GM19438 (cell line): ENCODE data around the gene UBE2D2.
"Not testable (repeated sequence)": the region's sequence is repeated elsewhere in the genome, so short reads cannot be mapped to it uniquely, and the experiment has no call there.

Experiments used
- ATAC-seq: cut with Tn5 transposase; IDR thresholded peaks from one replicate; pipeline ENCODE4 v1.9.1; 2021; ENCODE audit warnings: low read depth; ENCODE audit not compliant: unreplicated experiment

UBE2D2 gene

DNA sequence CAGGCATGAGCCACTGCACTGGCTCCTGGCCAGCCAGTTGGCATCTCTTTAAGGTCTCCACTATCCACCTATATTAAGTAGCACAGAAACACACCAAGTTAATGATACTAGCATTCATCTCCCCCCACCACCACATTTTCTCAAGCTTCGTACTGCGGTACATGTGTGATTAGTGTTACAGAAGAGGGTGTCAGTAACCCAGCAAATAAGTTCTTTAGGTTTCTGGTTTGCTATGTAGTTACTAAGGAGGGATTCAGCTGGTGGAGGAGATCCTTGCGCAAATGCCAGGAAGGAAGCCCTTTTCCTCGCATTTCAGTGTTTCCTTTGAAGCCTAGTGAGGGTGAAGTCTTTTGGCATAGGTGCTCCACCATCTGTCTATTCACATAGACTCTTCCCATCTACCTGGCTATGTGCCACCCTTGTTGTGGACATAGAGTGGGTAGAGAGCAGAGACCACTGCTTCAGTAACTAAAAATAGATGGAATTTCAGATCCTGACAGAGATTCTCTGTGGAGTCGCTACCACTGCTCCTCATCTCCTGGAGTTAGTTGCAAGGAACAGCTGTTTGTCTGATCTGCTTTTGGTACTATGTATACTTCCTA is 16.7 kb downstream of the UBE2D2 start:
- no peak for ATAC-seq

DNA sequence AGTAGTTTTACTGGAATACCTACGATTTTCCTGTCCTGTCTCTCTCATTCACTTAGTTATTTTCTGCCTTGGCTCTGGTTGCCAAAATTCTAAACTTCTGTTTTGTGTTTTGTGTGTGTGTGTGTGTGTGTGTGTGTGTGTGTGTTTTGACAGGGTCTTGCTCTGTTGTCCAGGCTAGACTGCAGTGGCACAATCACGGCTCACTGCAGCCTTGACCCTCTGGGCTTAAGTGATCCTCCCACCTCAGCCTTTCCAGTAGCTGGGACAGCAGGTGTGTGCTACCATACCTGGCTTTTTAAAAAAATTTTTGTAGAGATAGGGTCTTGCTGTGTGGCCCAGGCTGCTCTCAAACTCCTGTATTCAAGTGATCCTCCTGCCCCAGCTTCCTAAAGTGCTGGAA is 17.2 kb downstream of the UBE2D2 start:
- ATAC-seq: no peak

DNA sequence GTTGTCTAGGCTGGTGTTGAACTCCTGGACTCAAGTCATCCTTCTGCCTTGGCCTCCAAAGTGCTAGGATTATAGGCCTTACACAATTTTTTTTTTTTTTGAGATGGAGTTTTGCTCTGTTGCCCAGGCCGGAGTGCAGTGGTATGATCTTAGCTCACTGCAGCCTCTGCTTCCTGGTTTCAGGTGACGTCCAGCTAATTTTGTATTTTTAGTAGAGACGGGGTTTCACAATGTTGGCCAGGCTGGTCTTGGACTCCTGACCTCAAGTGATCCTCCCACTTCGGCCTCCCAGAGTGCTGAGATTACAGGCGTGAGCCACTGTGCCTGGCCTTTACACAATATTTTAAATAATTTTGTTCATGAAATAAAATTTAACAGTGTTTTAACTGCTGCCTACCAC is 21.0 kb downstream of the UBE2D2 start:
- ATAC-seq: not testable (repeated sequence)

DNA sequence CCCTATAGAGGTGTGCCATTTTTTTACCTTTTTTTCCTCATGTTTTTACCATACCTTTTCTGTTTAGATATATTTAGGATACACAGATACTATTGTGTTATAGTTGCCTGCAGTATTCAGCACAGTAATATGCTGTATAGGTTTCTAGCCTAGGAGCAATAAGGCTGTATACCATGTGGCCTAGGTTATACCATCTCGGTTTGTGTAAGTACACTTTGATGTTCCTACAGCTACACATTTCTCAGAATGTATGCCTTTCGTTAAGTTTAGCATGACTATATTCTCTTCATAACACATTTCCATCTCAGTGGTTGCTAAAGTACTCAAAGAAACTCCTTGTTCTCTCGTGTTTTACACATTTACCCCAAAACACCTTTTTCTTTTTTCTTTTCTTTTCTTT is 23.0 kb downstream of the UBE2D2 start:
- no peak for ATAC-seq

DNA sequence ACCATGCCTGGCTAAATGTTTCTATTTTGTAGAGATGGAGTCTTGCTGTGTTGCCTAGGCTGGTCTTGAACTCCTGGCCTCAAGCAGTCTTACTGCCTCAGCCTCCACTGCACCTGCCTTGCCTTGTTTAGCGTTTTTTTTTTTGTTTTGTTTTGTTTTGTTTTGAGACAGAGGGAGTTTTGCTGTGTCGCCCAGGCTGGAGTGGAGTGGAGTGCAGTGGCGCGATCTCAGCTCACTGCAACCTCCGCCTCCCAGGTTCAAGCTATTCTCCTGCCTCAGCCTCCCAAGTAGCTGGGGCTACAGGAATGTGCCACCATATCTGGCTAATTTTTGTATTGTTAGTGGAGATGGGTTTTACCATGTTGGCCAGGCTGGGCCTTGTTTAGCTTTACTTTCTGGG is 27.0 kb downstream of the UBE2D2 start:
- not testable (repeated sequence) for ATAC-seq

DNA sequence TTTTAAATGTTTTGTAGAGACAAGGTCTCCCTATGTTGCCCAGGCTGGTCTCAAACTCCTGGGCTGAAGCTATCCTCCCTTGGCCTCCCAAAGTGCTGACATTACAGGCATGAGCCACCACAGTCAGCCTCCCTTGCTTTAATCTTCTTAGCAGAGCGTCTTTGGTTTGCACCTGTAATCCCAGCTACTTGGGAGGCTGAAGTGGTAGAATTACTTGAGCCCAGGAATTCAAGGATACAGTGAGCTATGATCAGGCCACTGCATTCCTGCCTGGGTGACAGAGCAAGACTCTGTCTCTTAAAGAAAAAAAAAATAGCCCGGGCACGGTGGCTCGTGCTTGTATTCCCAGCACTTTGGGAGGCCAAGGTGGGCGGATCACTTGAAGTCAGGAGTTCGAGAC is 27.8 kb downstream of the UBE2D2 start:
- no peak for ATAC-seq

DNA sequence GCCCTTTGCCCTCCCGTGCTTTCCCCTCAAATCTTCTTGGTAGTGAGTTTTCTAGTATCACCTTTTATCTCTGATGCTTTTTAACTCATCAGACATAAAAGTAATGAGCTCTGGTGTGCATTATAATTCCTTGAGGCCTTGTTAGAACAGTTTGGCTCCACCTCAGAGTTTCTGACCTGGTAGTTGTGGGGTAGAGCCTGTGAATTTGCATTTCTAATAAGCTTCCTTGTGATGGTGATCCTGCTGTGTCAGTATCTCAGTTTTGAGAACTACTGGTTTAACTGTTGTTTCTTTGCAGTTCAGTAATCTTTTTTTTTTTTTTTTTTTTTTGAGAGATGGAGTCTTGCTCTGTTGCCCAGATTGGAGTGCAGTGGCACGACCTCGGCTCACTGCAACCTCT is 31.1 kb downstream of the UBE2D2 start:
- ATAC-seq: no peak

DNA sequence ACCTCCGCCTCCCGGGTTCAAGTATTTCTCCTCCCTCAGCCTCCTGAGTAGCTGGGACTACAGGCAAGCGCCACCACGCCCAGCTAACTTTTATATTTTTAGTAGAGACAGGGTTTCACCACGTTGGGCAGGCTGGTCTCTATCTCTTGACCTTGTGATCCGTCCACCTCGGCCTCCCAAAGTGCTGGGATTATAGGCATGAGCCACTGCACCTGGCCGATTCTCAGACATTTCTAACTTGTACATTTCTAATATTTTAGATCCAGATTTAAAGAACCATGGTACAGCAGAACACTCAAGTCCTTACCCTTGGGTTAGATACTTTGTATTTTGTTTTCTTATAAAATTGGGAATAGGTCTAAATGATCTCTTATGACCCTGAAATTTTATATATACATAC is 31.9 kb downstream of the UBE2D2 start:
- ATAC-seq: not testable (repeated sequence)

DNA sequence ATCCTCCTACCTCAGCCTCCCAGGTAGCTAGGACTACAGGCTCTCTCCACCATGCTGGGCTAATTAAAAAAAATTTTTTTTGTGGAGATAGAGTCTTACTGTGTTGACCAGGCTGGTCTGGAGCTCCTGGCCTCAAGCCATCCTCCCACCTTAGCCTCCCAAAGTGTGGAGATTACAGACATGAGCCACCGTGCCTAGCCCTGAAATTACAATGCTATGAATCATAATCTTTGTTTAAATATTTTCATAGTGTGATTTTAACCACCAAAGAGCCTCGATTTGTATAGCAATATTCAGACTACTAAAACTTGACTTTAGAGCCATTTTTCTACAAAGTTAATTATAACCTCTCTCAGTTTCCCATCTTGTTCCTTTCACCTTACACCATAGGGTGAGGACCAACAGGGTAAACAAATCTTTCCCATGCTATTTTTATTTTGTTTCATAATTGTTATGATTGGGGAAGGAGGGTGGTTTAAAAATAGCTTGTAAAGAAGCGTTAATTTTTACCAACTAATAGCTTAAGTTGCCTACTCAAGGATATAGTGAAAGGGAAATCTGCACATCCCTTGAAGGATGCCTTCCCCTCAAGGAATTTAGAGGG is 32.7 kb downstream of the UBE2D2 start:
- no peak for ATAC-seq

DNA sequence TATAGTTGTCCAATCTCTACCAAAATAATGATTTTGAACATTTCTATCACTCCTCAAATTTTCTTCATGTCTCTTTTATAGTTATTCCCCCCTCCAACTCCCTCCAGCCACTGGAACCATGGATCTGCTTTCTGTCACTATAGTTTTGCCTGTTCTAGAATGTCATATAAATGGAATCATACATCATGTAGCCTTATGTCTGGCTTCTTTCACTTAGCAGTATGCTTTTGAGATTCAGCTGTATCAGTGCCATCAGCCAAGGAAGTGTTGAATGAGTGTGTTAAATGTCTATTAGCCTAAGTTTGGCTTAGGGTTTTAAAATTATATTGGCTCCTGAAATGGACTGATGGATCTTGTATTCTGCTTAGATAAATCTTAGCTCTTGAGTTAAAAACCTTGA is 36.0 kb downstream of the UBE2D2 start:
- ATAC-seq: no peak

DNA sequence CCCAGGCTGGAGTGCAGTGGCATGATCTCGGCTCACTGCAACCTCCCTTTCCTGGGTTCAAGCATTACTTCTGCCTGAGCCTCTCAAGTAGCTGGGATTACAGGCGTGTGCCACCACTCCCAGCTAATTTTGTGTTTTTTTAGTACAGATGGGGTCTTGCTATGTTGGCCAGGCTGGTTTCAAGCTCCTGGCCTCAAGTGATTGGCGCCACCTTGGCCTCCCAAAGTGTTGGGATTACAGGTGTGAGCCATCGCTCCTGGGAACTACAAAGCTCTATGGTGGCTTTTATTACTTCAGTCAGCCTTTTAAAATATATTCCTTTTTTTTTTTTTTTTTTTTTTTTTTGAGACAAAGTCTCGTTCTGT is 37.4 kb downstream of the UBE2D2 start:
- not testable (repeated sequence) for ATAC-seq

DNA sequence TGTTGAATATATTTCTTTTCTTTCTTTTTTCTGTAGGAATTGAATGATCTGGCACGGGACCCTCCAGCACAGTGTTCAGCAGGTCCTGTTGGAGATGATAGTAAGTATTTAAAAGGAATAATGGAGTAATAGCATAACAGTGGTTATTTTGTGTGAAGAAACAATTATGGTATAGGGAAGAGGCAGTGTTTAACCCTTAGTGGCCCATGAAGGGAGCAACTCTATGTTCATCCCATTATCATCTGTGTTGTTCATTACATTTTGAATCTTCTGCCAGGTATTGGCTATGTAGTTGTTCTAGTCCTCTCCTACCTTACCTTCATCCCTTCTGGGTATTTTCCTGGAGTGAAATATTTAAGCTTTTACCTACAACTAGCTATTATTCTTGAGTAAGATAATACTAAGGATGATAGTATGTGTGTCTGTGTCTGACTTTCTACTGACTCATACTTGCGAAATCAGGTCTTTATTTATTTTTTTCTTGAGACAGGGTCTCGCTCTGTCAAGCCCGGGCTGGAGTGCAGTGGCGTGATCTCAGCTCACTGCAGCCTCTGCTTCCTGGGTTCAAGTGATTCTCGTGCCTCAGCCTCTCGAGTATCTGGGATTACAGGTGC is 39.3 kb downstream of the UBE2D2 start:
- no peak for ATAC-seq

DNA sequence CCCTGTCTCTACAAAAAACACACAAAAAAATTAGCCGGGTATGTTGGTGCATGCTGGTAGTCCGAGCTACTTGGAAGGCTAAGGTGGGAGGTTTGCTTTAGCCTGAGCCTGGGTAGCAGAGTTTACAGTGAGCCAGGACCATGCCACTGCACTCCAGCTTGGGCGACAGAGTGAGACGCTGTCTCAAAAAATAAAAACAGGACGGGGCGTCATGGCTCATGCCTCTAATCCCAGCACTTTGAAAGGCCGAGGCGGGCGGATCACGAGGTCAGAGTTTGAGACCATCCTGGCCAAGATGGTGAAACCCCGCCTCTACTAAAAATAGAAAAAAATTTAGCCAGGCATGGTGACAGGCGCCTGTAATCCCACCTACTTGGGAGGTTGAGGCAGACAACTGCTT is 40.3 kb downstream of the UBE2D2 start:
- ATAC-seq: no peak

DNA sequence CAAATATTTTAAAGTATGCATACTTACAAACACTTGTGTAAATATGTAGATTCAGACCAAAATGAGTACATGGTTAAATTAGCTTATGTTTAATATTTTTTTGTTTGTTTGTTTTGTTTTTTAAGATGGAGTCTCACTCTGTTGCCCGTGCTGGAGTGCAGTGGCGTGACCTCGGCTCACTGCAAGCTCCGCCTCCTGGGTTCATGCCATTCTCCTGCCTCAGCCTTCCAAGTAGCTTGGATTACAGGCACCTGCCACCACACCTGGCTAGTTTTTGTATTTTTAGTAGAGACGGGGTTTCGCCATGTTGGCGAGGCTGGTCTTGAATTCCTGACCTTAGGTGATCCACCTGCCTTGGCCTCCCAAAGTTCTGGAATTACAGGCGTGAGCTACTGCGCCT is 40.8 kb downstream of the UBE2D2 start:
- ATAC-seq: not testable (repeated sequence)

DNA sequence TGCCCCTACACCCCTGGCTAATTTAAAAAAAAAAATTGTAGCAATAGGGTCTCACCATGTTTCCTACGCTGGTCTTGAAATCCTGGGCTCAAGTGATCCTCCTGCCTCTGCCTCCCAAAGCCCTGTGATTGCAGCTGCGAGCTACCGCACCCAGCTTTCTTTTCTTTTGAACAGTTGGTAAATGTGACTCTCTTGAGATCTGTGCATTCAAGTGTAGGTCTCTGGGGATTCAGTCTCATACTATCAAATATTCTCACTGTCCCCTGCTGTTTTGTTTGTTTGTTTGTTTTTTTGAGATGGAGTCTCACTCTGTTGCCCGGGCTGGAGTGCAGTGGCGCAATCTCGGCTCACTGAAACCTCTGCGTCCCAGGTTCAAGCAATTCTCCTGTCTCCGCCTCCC is 44.7 kb downstream of the UBE2D2 start:
- ATAC-seq: no peak

DNA sequence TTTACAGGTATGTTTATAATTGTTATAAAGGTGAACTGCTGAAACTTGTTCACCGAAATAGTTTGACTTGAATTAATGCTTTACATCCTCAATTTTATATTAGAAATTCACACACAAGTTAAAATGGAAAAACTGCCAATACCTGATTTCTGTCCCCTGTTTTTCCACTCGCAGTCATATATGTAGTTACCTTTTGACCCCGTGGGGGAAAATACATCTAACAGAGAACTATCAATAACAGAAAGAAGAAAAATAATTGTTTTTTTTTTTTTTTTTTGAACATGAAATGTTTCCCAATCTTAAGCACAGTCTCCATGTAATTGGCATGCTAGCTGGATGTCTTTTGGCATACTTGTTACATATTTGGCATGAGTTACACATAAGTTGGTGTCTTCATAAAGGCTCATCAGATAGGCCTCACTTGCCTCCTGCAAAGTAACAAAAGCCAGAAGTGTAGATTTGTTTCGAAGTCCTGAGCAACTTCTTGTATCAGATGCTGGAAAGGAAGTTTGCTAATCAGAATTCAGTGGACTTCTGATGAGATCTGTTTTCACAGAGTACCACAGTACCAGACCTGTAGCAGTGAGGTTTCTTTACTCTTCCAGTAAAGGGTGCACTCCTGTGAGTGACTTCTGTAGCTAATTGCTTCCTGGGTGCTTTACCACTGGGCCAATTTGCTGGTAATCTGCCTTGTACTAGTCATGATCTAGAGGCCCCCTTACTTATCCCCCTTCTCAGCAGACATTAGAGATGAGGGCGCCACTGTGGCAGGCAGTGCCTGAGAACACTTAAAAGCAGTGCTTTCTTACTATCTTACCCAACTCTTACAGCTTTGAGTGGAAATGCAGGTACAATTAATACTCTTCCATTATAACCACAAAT is 50.8 kb downstream of the UBE2D2 start:
- ATAC-seq: no peak

DNA sequence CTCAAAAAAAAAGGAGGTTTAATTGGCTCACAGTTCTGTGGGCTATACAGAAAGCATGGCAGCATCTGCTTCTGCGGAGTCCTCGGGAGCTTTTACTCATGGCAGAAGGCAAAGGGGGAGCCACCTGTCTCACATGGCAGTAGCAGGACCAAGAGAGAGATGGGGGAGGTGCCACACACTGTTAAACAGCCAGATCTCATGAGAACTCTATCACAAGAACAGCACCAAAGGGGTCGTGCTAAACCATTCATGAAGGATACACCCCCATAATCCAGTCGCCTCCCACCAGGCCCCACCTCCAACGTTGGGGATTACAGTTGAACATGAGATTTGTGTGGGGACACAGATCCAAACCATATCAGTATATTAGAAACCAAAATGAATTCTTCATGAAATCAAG is 58.7 kb downstream of the UBE2D2 start:
- no peak for ATAC-seq

DNA sequence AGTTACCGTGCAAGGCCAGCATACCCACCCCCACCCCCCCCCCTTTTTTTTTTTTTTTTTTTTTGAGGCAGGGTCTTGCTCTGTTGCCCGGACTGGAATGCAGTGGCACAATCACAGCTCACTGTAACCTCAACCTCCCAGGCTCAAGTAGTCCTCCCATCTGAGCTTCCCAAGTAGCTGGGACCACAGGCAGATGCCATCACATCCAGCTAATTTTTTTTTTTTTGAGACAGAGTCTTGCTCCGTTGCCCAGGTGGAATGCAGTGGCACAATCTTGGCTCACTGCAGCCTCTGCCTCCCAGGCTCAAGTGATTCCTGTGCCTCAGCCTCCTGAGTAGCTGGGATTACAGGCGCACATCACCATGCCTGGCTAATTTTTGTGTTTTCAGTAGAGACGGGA is 64.3 kb downstream of the UBE2D2 start:
- not testable (repeated sequence) for ATAC-seq

DNA sequence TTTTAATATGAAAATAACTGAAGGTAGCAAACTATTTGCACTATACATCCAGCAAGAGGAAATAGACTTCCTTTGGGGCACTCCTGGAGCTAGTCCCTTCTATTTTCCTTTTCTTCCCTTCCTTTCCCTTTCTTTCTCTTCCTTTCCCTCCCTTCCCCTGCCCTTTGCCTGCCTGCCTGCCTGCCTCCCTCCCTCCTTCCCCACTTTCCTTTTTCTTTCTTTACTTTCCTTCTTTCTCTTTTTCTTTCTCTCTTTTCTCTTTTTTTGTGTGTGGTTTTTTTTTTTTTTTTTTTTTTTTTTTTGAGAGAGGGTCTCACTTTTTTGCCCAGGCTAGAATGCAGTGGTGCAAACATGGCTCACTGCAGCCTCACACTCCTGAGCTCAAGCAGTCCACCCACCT is 69.7 kb downstream of the UBE2D2 start:
- no peak for ATAC-seq

DNA sequence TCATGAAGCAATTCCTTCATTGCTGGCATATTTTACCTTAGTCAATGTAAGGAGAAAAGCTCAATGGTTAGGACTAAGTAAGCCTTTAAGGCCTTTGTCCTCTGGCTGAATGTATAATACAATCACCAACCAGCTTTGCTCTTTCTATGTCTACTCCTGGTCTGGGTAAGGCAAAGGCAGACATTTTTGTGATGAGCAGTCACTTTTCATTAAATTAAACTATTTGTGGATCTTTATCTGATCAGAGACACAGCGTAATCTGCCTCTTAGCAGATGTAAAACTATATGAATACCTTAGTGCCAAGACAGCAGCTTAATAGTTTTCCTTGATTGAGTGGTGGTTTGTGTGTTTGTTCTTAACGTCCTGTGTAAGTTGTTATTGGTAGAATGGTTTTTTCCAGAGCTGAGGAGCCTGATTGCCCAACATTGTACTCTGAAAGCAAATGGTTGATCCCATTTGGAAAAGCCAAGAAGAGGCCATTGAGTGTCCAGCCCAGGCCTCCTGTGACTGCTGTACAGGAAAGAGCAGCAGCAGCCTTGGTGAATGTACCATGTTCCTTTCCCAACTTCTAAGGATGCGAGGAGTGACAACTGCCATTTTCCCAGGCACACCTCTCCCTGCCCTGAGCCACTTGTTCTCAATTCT is 70.5 kb downstream of the UBE2D2 start:
- ATAC-seq: no peak
